MM.1S (cell line): Measurements from ENCODE around the gene PLXNA4.

Experiments used
- DNase-seq: peaks from one replicate; pipeline ENCODE4 v3.0.0-alpha.2; 2015
- H2AFZ ChIP-seq: fragments of 300-600 bp; sonication (generic); 2 replicates; pipeline ENCODE4 v1.6.0; 2016; ENCODE audit warnings: antibody characterized with exemption, low read length
- H3F3A ChIP-seq: fragments of 300-600 bp; sonication (generic); 2 replicates; pipeline ENCODE4 v1.6.1; 2016; ENCODE audit warnings: mild to moderate bottlenecking, antibody characterized with exemption, low read length, moderate library complexity, mixed read lengths; ENCODE audit not compliant: insufficient read depth
- H3K27ac ChIP-seq: fragments of 300-600 bp; sonication (generic); 2 replicates; pipeline ENCODE4 v1.5.1; 2016; ENCODE audit warnings: mild to moderate bottlenecking, low read length
- H3K27me3 ChIP-seq: fragments of 300-600 bp; sonication (generic); replicated peaks from 2 replicates; pipeline ENCODE4 v1.6.0; 2016; ENCODE audit warnings: low read length; ENCODE audit not compliant: insufficient read depth
- H3K36me3 ChIP-seq: fragments of 300-600 bp; sonication (generic); replicated peaks from 2 replicates; pipeline ENCODE4 v1.6.1; 2016; ENCODE audit warnings: mild to moderate bottlenecking, low read length, mixed read lengths; ENCODE audit not compliant: insufficient read depth
- H3K4me1 ChIP-seq: fragments of 300-600 bp; sonication (generic); 2 replicates; pipeline ENCODE4 v1.6.1; 2016; ENCODE audit warnings: low read length, mixed read lengths
- H3K4me2 ChIP-seq: fragments of 300-600 bp; sonication (generic); 2 replicates; pipeline ENCODE4 v1.6.0; 2016; ENCODE audit warnings: low read depth, low read length
- H3K4me3 ChIP-seq: fragments of 300-600 bp; sonication (generic); 2 replicates; pipeline ENCODE4 v1.5.1; 2016; ENCODE audit warnings: low read length, mixed read lengths
- H3K79me2 ChIP-seq: fragments of 300-600 bp; sonication (generic); 2 replicates; pipeline ENCODE4 v1.6.1; 2016; ENCODE audit warnings: mixed run types, low read length, mixed read lengths
- H3K9ac ChIP-seq: fragments of 300-600 bp; sonication (generic); 2 replicates; pipeline ENCODE4 v1.6.1; 2016; ENCODE audit warnings: low read length, mixed read lengths
- H3K9me2 ChIP-seq: fragments of 300-600 bp; sonication (generic); replicated peaks from 2 replicates; pipeline ENCODE4 v1.6.1; 2016; ENCODE audit warnings: mild to moderate bottlenecking, low read length, mixed read lengths; ENCODE audit not compliant: insufficient read depth
- H3K9me3 ChIP-seq: fragments of 300-600 bp; sonication (generic); replicated peaks from 2 replicates; pipeline ENCODE4 v1.6.1; 2016; ENCODE audit warnings: mild to moderate bottlenecking, low read length, mixed read lengths; ENCODE audit not compliant: insufficient read depth
- H4K20me1 ChIP-seq: fragments of 300-600 bp; sonication (generic); 2 replicates; pipeline ENCODE4 v1.6.1; 2016; ENCODE audit warnings: mild to moderate bottlenecking, low read length, moderate library complexity, mixed read lengths; ENCODE audit not compliant: insufficient read depth
- EZH2 ChIP-seq: fragments of 300-600 bp; sonication (generic); optimal IDR thresholded peaks from 2 replicates; pipeline ENCODE3; 2017; ENCODE audit warnings: low read depth, mild to moderate bottlenecking, antibody characterized with exemption, low read length, mixed read lengths
- EZH2phosphoT487 ChIP-seq: fragments of 300-600 bp; sonication (generic); IDR thresholded peaks from 2 replicates; pipeline ENCODE4 v1.6.1; 2018; ENCODE audit warnings: antibody characterized with exemption, low read length
- TF ChIP-seq, protein P1 (sequence below): fragments of 300-600 bp; sonication (generic); IDR thresholded peaks from 2 replicates; pipeline ENCODE4 v1.5.1; 2016; ENCODE audit warnings: antibody characterized with exemption, low read length, mixed read lengths

Gene PLXNA4

DNA sequence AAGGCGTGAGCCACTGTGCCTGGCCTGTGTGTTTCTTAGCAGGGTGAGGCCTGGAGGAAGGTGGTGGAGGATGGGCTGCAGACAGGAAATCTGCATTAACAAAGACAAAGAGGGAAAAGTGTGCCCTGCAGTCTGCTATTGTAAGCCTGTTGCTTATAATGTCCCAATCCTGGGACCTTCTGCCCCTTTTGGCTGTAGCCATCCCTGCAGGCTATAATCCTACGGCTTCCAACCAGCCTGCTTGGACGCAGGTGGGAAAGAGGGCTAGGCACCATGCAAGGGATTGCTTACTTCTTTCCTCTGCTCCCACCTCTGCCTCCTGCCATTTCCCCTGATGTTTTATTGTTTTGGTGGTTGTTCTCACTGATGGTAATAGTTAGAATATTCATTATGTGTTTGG, 434.3 kb downstream of the PLXNA4 start:
- Histone ChIP-seq H4K20me1 (no peaks in the 10 kb centered on the region), H3K9ac (no peak overlapping the region), H3K27ac (no peak overlapping the region), H3K27me3 (no peaks in the 10 kb centered on the region; the same call in 1 of the 2 replicates), H3K9me2 (no peaks in the 10 kb centered on the region), H3K36me3 (no peaks in the 10 kb centered on the region), H3K9me3 (no peaks in the 10 kb centered on the region), H3K4me2 (no peak overlapping the region), H3K4me1 (no peaks in the 10 kb centered on the region), H3K4me3 (no peak overlapping the region), H2AFZ (no peak overlapping the region), H3K79me2 (no peaks in the 10 kb centered on the region), H3F3A (no peaks in the 10 kb centered on the region)
- TF ChIP-seq, protein P1, sequence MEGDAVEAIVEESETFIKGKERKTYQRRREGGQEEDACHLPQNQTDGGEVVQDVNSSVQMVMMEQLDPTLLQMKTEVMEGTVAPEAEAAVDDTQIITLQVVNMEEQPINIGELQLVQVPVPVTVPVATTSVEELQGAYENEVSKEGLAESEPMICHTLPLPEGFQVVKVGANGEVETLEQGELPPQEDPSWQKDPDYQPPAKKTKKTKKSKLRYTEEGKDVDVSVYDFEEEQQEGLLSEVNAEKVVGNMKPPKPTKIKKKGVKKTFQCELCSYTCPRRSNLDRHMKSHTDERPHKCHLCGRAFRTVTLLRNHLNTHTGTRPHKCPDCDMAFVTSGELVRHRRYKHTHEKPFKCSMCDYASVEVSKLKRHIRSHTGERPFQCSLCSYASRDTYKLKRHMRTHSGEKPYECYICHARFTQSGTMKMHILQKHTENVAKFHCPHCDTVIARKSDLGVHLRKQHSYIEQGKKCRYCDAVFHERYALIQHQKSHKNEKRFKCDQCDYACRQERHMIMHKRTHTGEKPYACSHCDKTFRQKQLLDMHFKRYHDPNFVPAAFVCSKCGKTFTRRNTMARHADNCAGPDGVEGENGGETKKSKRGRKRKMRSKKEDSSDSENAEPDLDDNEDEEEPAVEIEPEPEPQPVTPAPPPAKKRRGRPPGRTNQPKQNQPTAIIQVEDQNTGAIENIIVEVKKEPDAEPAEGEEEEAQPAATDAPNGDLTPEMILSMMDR = no peak
- TF ChIP-seq EZH2phosphoT487 (no peak), EZH2 (no peak)
- no peak for DNase-seq

DNA sequence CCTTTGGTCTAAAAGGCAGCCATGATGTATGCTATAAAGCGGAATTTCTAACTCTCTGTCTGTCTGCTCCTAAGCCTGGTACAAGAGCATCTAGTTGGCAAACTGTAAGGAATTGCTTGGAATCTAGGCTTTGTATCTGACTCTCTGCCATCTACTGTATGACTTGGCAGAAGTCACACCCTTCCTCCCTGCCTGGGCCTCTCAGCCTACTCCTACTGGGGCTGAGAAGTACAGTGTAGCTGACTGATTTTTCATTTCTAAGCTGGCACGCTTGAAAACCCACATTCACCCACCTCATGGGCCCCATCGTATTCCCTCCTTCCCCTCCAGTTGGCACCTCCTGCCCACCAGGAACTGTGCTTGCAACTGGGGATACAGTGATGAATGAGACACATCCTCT, 435.2 kb downstream of the PLXNA4 start:
- Histone ChIP-seq H3K9me3 (no peaks in the 10 kb centered on the region), H3K4me1 (no peaks in the 10 kb centered on the region), H3K27me3 (no peaks in the 10 kb centered on the region), H3K4me2 (no peak overlapping the region), H3K9me2 (no peaks in the 10 kb centered on the region), H3K36me3 (no peaks in the 10 kb centered on the region), H3K4me3 (no peak overlapping the region), H3K9ac (no peak overlapping the region), H3F3A (no peaks in the 10 kb centered on the region), H3K27ac (no peak overlapping the region), H3K79me2 (no peaks in the 10 kb centered on the region), H4K20me1 (no peaks in the 10 kb centered on the region), H2AFZ (no peak overlapping the region)
- no peak for DNase-seq
- TF ChIP-seq, protein P1 = no peak
- TF ChIP-seq EZH2 (no peak), EZH2phosphoT487 (no peak)

DNA sequence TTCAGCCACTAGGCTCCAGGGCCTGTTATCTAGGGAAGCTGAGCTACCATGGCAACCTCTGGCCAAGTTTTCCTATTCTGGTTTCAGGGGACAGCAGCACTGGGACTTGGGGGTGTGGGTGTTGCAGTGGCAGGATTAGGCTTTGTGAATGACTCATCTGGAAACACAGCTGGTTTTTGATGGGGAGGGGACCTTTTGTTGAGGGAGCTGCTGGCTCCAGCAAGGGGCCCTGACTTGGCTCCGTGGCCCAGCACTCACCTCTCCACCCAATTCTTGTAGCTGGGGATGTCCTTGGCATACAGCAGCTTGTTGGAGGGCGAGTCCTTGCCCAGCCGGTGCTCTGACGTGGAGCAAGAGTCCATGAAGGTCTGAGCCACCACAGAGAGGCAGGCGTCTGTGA, 435.9 kb downstream of the PLXNA4 start:
- no peak overlapping the region for H3K27ac ChIP-seq
- no peaks in the 10 kb centered on the region for H3K36me3 ChIP-seq
- no peak overlapping the region for H3K4me2 ChIP-seq
- no peaks in the 10 kb centered on the region for H4K20me1 ChIP-seq
- H3K4me3 ChIP-seq = no peak overlapping the region
- TF ChIP-seq EZH2 (no peak), EZH2phosphoT487 (no peak)
- TF ChIP-seq, protein P1 = no peak
- H3K4me1 ChIP-seq = no peaks in the 10 kb centered on the region
- no peak overlapping the region for H3K9ac ChIP-seq
- H3K27me3 ChIP-seq = no peaks in the 10 kb centered on the region
- no peaks in the 10 kb centered on the region for H3F3A ChIP-seq
- no peaks in the 10 kb centered on the region for H3K9me3 ChIP-seq
- no peak for DNase-seq
- no peak overlapping the region for H2AFZ ChIP-seq
- no peaks in the 10 kb centered on the region for H3K79me2 ChIP-seq
- H3K9me2 ChIP-seq = no peaks in the 10 kb centered on the region
